ENCODE results near the gene MOGAT1. TPM values are rescaled to one million over a fixed set of nuclear protein-coding genes. Genes with fewer than 3 reads are reported as not detected.

The MOGAT1 gene
- total and polyA plus RNA-seq, 9 of the 15 experiments (the other 6 are each of a cell fraction or from before 2014, with no cell fraction given), result not detected

DNA sequence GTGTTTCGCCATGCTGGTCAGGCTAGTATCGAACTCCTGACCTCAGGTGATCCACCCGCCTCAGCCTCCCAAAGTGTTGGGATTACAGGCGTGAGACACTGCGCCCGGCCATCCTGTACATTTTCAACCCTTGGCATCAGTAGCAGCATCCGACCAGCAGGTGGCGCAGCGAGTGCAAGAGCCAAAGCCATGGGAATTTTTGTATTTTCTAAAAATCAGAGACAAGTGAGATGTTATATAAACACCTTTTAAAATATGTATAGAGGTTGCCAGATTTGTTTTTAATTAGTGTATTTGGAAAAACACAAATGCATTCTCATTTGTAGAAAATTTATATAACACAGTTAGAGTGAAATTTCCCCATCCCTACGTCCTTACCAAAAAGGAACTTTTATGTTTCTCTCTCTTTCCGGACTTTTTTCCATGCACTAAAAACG, 36.8 kb downstream of the MOGAT1 start:
- Histone ChIP-seq H3K9me3 (replicated peaks; ENCODE audit: control insufficient read depth, insufficient read depth, low read depth, low read length) (no peaks in the 10 kb centered on the region), H3K4me2 (ENCODE audit: insufficient read depth, low read length) (no peak overlapping the region; the same call in 1 of the 2 replicates), H3K4me3 (no peak overlapping the region), H3K79me2 (ENCODE audit: control insufficient read depth, insufficient read depth, low read length) (no peaks in the 10 kb centered on the region), H3K27ac (ENCODE audit: extremely low read depth, low read depth, low read length) (no peak overlapping the region), H3K27me3 (ENCODE audit: control insufficient read depth in 2 of 2, insufficient read depth in 2 of 2, low read length in 2 of 2) (no peaks in the 10 kb centered on the region), H3K9me1 (ENCODE audit: control insufficient read depth, insufficient read depth, low read length) (no peaks in the 10 kb centered on the region), H3K9ac (ENCODE audit: insufficient read depth in 1 of 2, low read depth in 2 of 2, low read length in 2 of 2) (no peak overlapping the region), H3K36me3 (ENCODE audit: control insufficient read depth, insufficient read depth, low read length) (no peaks in the 10 kb centered on the region), H2AFZ (ENCODE audit: low read depth, low read length) (peak overlapping the region; percentile 67; the same call in 1 of the 2 replicates), H3K4me1 (replicated peaks in 1 of 2; ENCODE audit: control insufficient read depth in 2 of 2, insufficient read depth in 2 of 2, low read length in 2 of 2) (peaks cover 0 to 2% of the 10 kb centered on the region in 2 experiments; a peak in 2 of 5 replicates), H4K20me1 (replicated peaks; ENCODE audit: control insufficient read depth, insufficient read depth, low read length) (no peaks in the 10 kb centered on the region)
- in situ Hi-C loops (cut with MboI) (no loop called here), intact Hi-C loops (cut with micrococcal nuclease) (loop anchor here (1.0 to 5.0 kb wide), 2 partner anchors 89 to 195 kb away; no protein-coding TSS in a partner anchor)
- ATAC-seq (peak; percentile 72), DNase-seq (ENCODE audit: extremely low read depth in 1 of 4, low spot score in 3 of 4) (peak; percentile 35 to 79 (median 38)), FAIRE-seq (peak; percentile 85)
- no TSS peak for BruUV-seq (replicated peaks)
- WGBS (ENCODE audit: insufficient coverage, low coverage, missing lambda C conversion rate), result 19% methylated on average over 9 of the region's 12 CpGs
- ChIA-PET CTCF (ENCODE audit: low intra/inter-chr PET ratio) (interaction anchor here (0.6 to 1.7 kb wide), 4 partner anchors 153 to 231 kb away, joined by 3 to 10 read pairs (median 4); partner anchors contain the start of gene ACSL3), POLR2A (interaction anchor here (1.0 kb wide), 1 partner anchor 168 kb away, joined by 3 read pairs; no protein-coding TSS in a partner anchor)
- TF ChIP-seq, protein P1, sequence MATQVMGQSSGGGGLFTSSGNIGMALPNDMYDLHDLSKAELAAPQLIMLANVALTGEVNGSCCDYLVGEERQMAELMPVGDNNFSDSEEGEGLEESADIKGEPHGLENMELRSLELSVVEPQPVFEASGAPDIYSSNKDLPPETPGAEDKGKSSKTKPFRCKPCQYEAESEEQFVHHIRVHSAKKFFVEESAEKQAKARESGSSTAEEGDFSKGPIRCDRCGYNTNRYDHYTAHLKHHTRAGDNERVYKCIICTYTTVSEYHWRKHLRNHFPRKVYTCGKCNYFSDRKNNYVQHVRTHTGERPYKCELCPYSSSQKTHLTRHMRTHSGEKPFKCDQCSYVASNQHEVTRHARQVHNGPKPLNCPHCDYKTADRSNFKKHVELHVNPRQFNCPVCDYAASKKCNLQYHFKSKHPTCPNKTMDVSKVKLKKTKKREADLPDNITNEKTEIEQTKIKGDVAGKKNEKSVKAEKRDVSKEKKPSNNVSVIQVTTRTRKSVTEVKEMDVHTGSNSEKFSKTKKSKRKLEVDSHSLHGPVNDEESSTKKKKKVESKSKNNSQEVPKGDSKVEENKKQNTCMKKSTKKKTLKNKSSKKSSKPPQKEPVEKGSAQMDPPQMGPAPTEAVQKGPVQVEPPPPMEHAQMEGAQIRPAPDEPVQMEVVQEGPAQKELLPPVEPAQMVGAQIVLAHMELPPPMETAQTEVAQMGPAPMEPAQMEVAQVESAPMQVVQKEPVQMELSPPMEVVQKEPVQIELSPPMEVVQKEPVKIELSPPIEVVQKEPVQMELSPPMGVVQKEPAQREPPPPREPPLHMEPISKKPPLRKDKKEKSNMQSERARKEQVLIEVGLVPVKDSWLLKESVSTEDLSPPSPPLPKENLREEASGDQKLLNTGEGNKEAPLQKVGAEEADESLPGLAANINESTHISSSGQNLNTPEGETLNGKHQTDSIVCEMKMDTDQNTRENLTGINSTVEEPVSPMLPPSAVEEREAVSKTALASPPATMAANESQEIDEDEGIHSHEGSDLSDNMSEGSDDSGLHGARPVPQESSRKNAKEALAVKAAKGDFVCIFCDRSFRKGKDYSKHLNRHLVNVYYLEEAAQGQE (IDR thresholded peaks at IDR 0.05; ENCODE audit: borderline replicate concordance), result peak; percentile 68; the same call in 1 of the 2 replicates
- TF ChIP-seq, protein P1 (CRISPR knock-in tag; IDR thresholded peaks at IDR 0.05; ENCODE audit: low read depth), result no peak
- TF ChIP-seq ETV1 (tag; conservative IDR thresholded peaks at IDR 0.05; ENCODE audit: low read depth) (no peak), SNIP1 (IDR thresholded peaks at IDR 0.05; ENCODE audit: low read depth) (no peak), PTTG1 (tag; IDR thresholded peaks at IDR 0.05; ENCODE audit: low read depth) (no peak), MXI1 (IDR thresholded peaks at IDR 0.05; ENCODE audit: low read depth, low read length) (no peak), SRF (CRISPR knock-in tag; IDR thresholded peaks at IDR 0.05) (no peak), NONO (IDR thresholded peaks at IDR 0.05; ENCODE audit: low read depth in 2 of 2, low read length in 1 of 2) (no peak)
- TF ChIP-seq, protein P2, sequence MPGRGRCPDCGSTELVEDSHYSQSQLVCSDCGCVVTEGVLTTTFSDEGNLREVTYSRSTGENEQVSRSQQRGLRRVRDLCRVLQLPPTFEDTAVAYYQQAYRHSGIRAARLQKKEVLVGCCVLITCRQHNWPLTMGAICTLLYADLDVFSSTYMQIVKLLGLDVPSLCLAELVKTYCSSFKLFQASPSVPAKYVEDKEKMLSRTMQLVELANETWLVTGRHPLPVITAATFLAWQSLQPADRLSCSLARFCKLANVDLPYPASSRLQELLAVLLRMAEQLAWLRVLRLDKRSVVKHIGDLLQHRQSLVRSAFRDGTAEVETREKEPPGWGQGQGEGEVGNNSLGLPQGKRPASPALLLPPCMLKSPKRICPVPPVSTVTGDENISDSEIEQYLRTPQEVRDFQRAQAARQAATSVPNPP (IDR thresholded peaks at IDR 0.05; ENCODE audit: borderline replicate concordance, insufficient read depth, insufficient read length), result no peak
- TF ChIP-seq, protein P3, sequence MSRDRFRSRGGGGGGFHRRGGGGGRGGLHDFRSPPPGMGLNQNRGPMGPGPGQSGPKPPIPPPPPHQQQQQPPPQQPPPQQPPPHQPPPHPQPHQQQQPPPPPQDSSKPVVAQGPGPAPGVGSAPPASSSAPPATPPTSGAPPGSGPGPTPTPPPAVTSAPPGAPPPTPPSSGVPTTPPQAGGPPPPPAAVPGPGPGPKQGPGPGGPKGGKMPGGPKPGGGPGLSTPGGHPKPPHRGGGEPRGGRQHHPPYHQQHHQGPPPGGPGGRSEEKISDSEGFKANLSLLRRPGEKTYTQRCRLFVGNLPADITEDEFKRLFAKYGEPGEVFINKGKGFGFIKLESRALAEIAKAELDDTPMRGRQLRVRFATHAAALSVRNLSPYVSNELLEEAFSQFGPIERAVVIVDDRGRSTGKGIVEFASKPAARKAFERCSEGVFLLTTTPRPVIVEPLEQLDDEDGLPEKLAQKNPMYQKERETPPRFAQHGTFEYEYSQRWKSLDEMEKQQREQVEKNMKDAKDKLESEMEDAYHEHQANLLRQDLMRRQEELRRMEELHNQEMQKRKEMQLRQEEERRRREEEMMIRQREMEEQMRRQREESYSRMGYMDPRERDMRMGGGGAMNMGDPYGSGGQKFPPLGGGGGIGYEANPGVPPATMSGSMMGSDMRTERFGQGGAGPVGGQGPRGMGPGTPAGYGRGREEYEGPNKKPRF (IDR thresholded peaks at IDR 0.05; ENCODE audit: low read depth, low read length), result no peak
